HG03159 (cell line): Measurements from ENCODE around the gene HOXC9.

Experiments used
- ATAC-seq: cut with Tn5 transposase; IDR thresholded peaks from one replicate; pipeline ENCODE4 v1.9.1; 2021; ENCODE audit warnings: mild to moderate bottlenecking, moderate library complexity; ENCODE audit not compliant: unreplicated experiment

Gene HOXC9

DNA sequence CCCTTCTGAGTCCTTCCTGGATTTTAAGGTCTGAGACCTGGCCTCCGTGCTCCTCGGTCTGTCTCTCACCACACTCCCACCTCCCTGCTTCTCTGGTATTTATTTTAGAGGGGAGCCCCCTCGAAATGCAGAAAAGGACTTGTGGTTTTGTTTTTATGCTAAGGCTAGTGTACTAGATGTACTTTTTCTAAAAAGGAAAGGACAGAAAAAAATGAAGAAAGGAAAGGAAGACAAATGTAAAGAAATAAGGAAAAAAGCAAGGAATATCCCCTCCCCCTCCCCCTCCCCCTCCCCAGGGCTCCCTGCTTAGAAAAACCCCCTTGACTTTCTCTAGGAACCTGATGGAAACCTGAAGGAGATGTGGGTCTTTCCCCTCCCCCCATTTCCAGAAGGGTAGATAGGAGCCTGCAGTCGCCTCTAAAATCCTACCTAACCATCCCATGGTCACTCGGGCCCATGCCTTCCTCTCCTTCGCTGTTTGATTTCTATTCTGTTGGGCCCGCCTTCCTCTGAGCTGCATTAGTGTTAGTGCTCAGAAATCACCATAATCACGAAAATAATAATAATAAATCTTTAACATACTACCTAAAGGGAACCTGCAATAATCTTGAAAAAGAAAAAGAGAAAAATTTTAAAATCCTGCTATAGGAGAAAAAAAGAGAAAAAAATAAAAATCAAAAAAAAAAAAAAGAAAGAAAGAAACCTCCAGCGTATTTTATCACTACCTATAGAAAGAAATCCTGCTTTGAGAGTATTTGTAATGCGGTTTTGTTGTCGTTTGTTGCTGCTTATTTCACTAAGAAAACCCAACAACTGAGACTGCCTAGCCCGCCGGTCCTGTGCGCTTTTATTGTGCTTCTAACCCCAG is 11.9 kb downstream of the HOXC9 start:
- ATAC-seq: no peak

- ATAC-seq: no peak
These were observed 12.9 kb downstream of the HOXC9 start for GRCh38 chr12:54012631-54013409.

- no peak for ATAC-seq
These were observed 14.5 kb downstream of the HOXC9 start for GRCh38 chr12:54014377-54015017.

GRCh38 chr12:54015018-54015931 is 15.3 kb downstream of the HOXC9 start:
- ATAC-seq: no peak

DNA sequence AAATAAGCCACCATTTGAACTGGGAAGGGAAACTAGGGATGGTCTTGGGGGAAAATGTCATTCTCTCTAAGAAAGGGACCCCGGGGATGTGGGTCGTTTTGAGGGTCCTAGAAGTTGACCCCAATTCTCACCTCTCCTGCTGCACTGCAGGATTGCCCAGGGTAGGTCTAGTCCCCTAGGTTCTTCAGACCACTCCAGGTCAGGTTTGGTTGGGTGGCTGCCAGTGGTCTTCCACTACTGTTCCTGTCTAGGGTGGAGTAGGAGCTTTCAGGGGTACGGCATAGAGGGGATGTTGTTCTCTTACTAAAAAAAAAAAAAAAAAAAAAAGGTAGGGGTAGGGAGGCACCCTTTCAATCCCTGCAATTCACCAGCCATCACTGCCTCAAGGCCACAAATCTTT is 16.1 kb downstream of the HOXC9 start:
- ATAC-seq: no peak

DNA sequence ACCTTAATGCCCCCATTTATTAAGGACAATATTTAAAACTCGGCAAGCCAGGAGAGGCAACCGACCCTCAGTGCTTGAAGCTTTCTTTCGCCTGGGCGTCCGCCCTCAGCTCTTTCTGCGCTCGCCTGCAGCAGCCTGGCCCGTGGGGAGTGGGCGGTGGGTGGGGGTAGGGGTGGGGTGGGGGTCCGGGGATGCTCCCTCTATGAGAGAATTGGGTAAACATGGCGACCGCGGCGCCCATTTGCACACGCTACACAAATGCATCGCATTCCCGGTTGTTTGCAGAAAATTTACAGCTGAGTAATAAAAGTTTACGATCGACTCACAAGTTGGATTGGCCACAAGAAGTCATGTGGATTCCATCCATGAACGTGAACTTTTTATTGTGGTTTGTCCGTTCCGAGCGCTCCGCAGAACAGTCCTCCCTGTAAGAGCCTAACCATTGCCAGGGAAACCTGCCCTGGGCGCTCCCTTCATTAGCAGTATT is 16.6 kb downstream of the HOXC9 start:
- no peak for ATAC-seq

DNA sequence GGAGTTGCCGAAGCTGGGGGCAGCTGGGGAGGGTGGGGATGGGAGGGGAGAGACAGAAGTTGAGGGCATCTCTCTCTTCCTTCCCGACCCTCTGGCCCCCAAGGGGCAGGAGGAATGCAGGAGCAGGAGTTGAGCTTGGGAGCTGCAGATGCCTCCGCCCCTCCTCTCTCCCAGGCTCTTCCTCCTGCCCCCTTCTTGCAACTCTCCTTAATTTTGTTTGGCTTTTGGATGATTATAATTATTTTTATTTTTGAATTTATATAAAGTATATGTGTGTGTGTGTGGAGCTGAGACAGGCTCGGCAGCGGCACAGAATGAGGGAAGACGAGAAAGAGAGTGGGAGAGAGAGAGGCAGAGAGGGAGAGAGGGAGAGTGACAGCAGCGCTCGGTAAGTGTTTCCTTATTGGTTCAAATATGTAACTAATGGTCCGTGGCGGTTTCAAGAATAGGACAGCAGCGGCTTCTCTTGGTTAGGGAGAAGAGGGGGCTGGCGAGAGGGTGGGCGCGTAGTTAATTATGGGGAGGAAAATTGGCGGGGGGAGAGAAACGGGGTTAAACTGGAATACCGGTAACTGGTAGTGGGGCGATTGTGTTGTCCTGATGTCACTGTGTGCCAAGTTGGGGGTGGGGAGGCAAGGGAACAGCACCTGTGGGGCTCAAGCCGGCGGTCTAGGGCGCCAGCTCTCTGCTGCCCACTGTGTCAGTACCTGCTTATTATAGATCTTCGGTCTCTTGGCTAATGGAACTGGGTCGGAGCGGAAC is 17.2 kb downstream of the HOXC9 start:
- ATAC-seq: peak; percentile 32

DNA sequence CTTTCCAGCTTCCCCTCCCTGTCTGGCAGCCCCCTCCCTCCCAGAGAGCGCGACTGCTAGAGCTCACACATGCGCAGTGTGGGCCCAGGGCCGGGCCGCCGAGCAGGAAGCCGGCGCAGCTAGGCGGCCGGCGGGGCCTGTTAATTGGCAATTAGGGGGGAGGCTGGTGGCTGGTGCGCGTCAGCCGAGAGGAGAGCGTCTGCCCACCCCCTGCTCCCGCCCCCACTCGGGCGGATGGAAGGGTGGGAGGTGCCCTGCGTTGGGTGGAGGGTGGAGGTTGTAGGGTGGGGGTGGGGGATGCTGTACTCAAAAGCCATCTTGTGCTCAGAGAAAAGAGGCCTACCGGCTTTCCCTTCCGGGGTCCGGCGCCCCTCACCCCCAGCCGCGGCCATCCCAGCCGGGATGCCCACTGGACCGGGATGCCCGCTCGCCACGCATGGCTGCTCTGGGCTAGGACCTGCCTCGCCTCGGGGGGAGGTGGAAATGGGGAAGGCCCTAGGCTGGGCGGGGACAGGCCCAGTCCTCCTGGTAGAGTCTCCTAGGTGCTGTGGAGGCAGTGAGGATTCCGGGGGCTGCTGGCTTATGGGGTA is 18.0 kb downstream of the HOXC9 start:
- peak; percentile 83 for ATAC-seq

GRCh38 chr12:54018468-54018984 is 18.6 kb downstream of the HOXC9 start:
- no peak for ATAC-seq

GRCh38 chr12:54019091-54019811 is 19.3 kb downstream of the HOXC9 start:
- ATAC-seq: no peak

- no peak for ATAC-seq
These were observed 20.1 kb downstream of the HOXC9 start for GRCh38 chr12:54019924-54020590.

- no peak for ATAC-seq
These were observed 20.8 kb downstream of the HOXC9 start for GRCh38 chr12:54020591-54021405.

- no peak for ATAC-seq
These were observed 21.6 kb downstream of the HOXC9 start for GRCh38 chr12:54021432-54022013.

- ATAC-seq: no peak
These were observed 23.3 kb downstream of the HOXC9 start for GRCh38 chr12:54022960-54023884.

- no peak for ATAC-seq
These were observed 24.2 kb downstream of the HOXC9 start for GRCh38 chr12:54024127-54024526.
